ENCODE data around the gene SLC37A1. TPM values are rescaled to one million over a fixed set of nuclear protein-coding genes. Genes with fewer than 3 reads are reported as not detected.

Gene SLC37A1
- total RNA-seq, 1 experiment from 2014 or later: 37.7 TPM

- Histone ChIP-seq H3K9me3 (ENCODE audit: control insufficient read depth, low read depth, low read length) (no peaks in the 10 kb centered on the region), H2AK5ac (ENCODE audit: insufficient read length, low read length) (no peak overlapping the region), H3K4me1 (ENCODE audit: insufficient read depth, low read length) (no peaks in the 10 kb centered on the region), H4K20me1 (ENCODE audit: control insufficient read depth, insufficient read depth, insufficient read length) (no peaks in the 10 kb centered on the region), H3K14ac (ENCODE audit: insufficient read depth, low read length) (no peak overlapping the region), H3K4ac (ENCODE audit: low read depth, low read length) (no peak overlapping the region), H3K23ac (ENCODE audit: insufficient read length, low read depth, low read length) (no peak overlapping the region), H4K5ac (ENCODE audit: insufficient read length, low read depth, low read length) (no peak overlapping the region), H3K27me3 (ENCODE audit: insufficient read depth, low read length) (no peaks in the 10 kb centered on the region), H2BK12ac (ENCODE audit: insufficient read length, low read depth, low read length) (no peak overlapping the region), H2AFZ (ENCODE audit: low read length) (no peak overlapping the region), H3K56ac (ENCODE audit: insufficient read length, low read depth, low read length) (no peak overlapping the region), H2BK5ac (ENCODE audit: insufficient read length, low read length) (no peak overlapping the region), H3T11ph (ENCODE audit: low read length) (no peak overlapping the region), H3K27ac (ENCODE audit: insufficient read length, low read depth, low read length) (no peak overlapping the region), H2BK15ac (ENCODE audit: low read depth, low read length) (no peak overlapping the region), H2BK20ac (ENCODE audit: low read depth, low read length, poor library complexity, severe bottlenecking) (no peak overlapping the region), H3K79me1 (ENCODE audit: insufficient read depth, low read depth, low read length, poor library complexity, severe bottlenecking) (no peaks in the 10 kb centered on the region), H4K91ac (ENCODE audit: insufficient read length, low read depth, low read length) (no peak overlapping the region), H3K23me2 (ENCODE audit: insufficient read length, low read depth, low read length, poor library complexity, severe bottlenecking) (no peaks in the 10 kb centered on the region), H3K79me2 (ENCODE audit: insufficient read depth, low read length) (no peaks in the 10 kb centered on the region), H3K4me2 (ENCODE audit: insufficient read depth, insufficient read length, low read length) (no peak overlapping the region), H4K8ac (replicated peaks; ENCODE audit: insufficient read length, low read depth, low read length) (no peak overlapping the region), H2BK120ac (ENCODE audit: low read depth, low read length, poor library complexity, severe bottlenecking) (no peak overlapping the region), H3K9ac (ENCODE audit: extremely low read depth, insufficient read length, low read length) (no peak overlapping the region), H3K18ac (ENCODE audit: insufficient read length, low read depth, low read length) (no peak overlapping the region)
- no peak for TF ChIP-seq CTCF (conservative IDR thresholded peaks at IDR 0.05)
- H3K4me1 Mint-ChIP-seq: peaks cover 4 to 10% of the 10 kb centered on the region in 2 experiments
- H3K36me3 Mint-ChIP-seq (ENCODE audit: insufficient read depth in 1 of 3, low read depth in 3 of 3): peaks cover 17 to 80% (median 61%) of the 10 kb centered on the region in 3 experiments
- no peak overlapping the region for H3K4me3 Mint-ChIP-seq
- DNase-seq: no peak
- no peaks in the 10 kb centered on the region for H3K27me3 Mint-ChIP-seq (ENCODE audit: low read depth)
- H3K9me3 Mint-ChIP-seq: peaks cover 2% of the 10 kb centered on the region in 2 experiments
- no peak overlapping the region for H3K27ac Mint-ChIP-seq
- WGBS (ENCODE audit: extremely low coverage, insufficient read length, low lambda C conversion rate): no CpG with 5 or more reads among the region's 20 CpGs
These were observed 57.3 kb downstream of the SLC37A1 start for GRCh38 chr21:42570841-42571387.
